H9 (cell line): ENCODE results near the gene LITAFD. TPM values are rescaled to one million over a fixed set of nuclear protein-coding genes. Genes with fewer than 3 reads are reported as not detected.

Experiments used
- DNase-seq: peaks from one replicate; pipeline ENCODE4 v3.0.0-alpha.2; 2017
- H2AFZ ChIP-seq: one replicate; pipeline ENCODE4 v1.6.1; 2013; ENCODE audit warnings: mild to moderate bottlenecking, low read length, control low read depth, moderate library complexity
- H2AK5ac ChIP-seq: 2 replicates; pipeline ENCODE4 v1.6.1; 2013; ENCODE audit warnings: low read length, control low read depth, mixed read lengths; ENCODE audit not compliant: insufficient read length
- H2BK120ac ChIP-seq: one replicate; pipeline ENCODE4 v1.6.1; 2013; ENCODE audit warnings: low read depth, mild to moderate bottlenecking, low read length, control low read depth, inconsistent platforms; ENCODE audit not compliant: poor library complexity, severe bottlenecking
- H2BK12ac ChIP-seq: 2 replicates; pipeline ENCODE4 v1.6.1; 2013; ENCODE audit warnings: low read length, control low read depth, mixed read lengths, low read depth; ENCODE audit not compliant: insufficient read length
- H2BK15ac ChIP-seq: 2 replicates; pipeline ENCODE4 v1.6.1; 2013; ENCODE audit warnings: low read depth, low read length, control low read depth
- H2BK20ac ChIP-seq: one replicate; pipeline ENCODE4 v1.6.1; 2013; ENCODE audit warnings: low read depth, mild to moderate bottlenecking, low read length, control low read depth, inconsistent platforms; ENCODE audit not compliant: poor library complexity, severe bottlenecking
- H2BK5ac ChIP-seq: 2 replicates; pipeline ENCODE4 v1.6.1; 2013; ENCODE audit warnings: low read length, control low read depth, mixed read lengths; ENCODE audit not compliant: insufficient read length
- H3K14ac ChIP-seq: 2 replicates; pipeline ENCODE4 v1.6.1; 2013; ENCODE audit warnings: low read length, control low read depth; ENCODE audit not compliant: insufficient read depth
- H3K18ac ChIP-seq: 2 replicates; pipeline ENCODE4 v1.6.1; 2013; ENCODE audit warnings: low read depth, mild to moderate bottlenecking, mixed read lengths, low read length, control low read depth; ENCODE audit not compliant: insufficient read length
- H3K23ac ChIP-seq: 2 replicates; pipeline ENCODE4 v1.6.1; 2013; ENCODE audit warnings: low read length, control low read depth, mixed read lengths, low read depth; ENCODE audit not compliant: insufficient read length
- H3K23me2 ChIP-seq: 2 replicates; pipeline ENCODE4 v1.6.1; 2013; ENCODE audit warnings: low read depth, mild to moderate bottlenecking, mixed read lengths, low read length, control low read depth; ENCODE audit not compliant: insufficient read length, poor library complexity, severe bottlenecking
- H3K27ac ChIP-seq: 2 replicates; pipeline ENCODE4 v1.5.1; 2013; ENCODE audit warnings: low read length, control low read depth, mixed read lengths, low read depth; ENCODE audit not compliant: insufficient read length
- H3K27me3 ChIP-seq: 2 replicates; pipeline ENCODE4 v1.6.1; 2013; ENCODE audit warnings: low read length, control low read depth, inconsistent platforms; ENCODE audit not compliant: insufficient read depth
- H3K4ac ChIP-seq: 2 replicates; pipeline ENCODE4 v1.6.1; 2013; ENCODE audit warnings: low read depth, mild to moderate bottlenecking, control low read depth, inconsistent platforms, low read length, moderate library complexity
- H3K4me1 ChIP-seq: 2 replicates; pipeline ENCODE4 v1.6.1; 2013; ENCODE audit warnings: low read length, control low read depth, inconsistent platforms; ENCODE audit not compliant: insufficient read depth
- H3K4me2 ChIP-seq: 2 replicates; pipeline ENCODE4 v1.6.1; 2013; ENCODE audit warnings: low read length, control low read depth, mixed read lengths; ENCODE audit not compliant: insufficient read length, insufficient read depth
- H3K56ac ChIP-seq: 2 replicates; pipeline ENCODE4 v1.6.1; 2013; ENCODE audit warnings: low read depth, mild to moderate bottlenecking, mixed read lengths, low read length, control low read depth; ENCODE audit not compliant: insufficient read length
- H3K79me1 ChIP-seq: 2 replicates; pipeline ENCODE4 v1.6.1; 2013; ENCODE audit warnings: low read depth, mild to moderate bottlenecking, moderate library complexity, low read length, control low read depth, inconsistent platforms; ENCODE audit not compliant: insufficient read depth, poor library complexity, severe bottlenecking
- H3K79me2 ChIP-seq: 2 replicates; pipeline ENCODE4 v1.6.1; 2013; ENCODE audit warnings: low read length, control low read depth, inconsistent platforms; ENCODE audit not compliant: insufficient read depth
- H3K9ac ChIP-seq: 2 replicates; pipeline ENCODE4 v1.6.1; 2013; ENCODE audit warnings: low read length, control low read depth, mixed read lengths; ENCODE audit not compliant: insufficient read length; ENCODE audit errors: extremely low read depth
- H3K9me3 ChIP-seq: one replicate; pipeline ENCODE4 v1.6.1; 2013; ENCODE audit warnings: low read depth, low read length, inconsistent platforms; ENCODE audit not compliant: control insufficient read depth
- H3T11ph ChIP-seq: one replicate; pipeline ENCODE4 v1.6.1; 2013; ENCODE audit warnings: mild to moderate bottlenecking, low read length, control low read depth, inconsistent platforms
- H4K20me1 ChIP-seq: one replicate; pipeline ENCODE4 v1.6.1; 2013; ENCODE audit not compliant: control insufficient read depth, insufficient read length, insufficient read depth
- H4K5ac ChIP-seq: 2 replicates; pipeline ENCODE4 v1.6.1; 2013; ENCODE audit warnings: low read depth, mild to moderate bottlenecking, mixed read lengths, low read length, control low read depth; ENCODE audit not compliant: insufficient read length
- H4K8ac ChIP-seq: replicated peaks from 2 replicates; pipeline ENCODE4 v1.6.1; 2013; ENCODE audit warnings: low read length, control low read depth, mixed read lengths, low read depth; ENCODE audit not compliant: insufficient read length
- H4K91ac ChIP-seq: 2 replicates; pipeline ENCODE4 v1.6.1; 2013; ENCODE audit warnings: low read depth, mild to moderate bottlenecking, moderate library complexity, mixed read lengths, low read length, control low read depth; ENCODE audit not compliant: insufficient read length
- H3K27ac Mint-ChIP-seq, 3 experiments: 2 replicates in 2 of 3; 3 replicates in 1 of 3; pipeline ENCODE4 v1.8.0; 2020 to 2021; ENCODE audit warnings: mixed read lengths in 3 of 3, mild to moderate bottlenecking in 1 of 3, moderate library complexity in 1 of 3
- H3K27me3 Mint-ChIP-seq: 2 replicates; pipeline ENCODE4 v1.8.0; 2021; ENCODE audit warnings: low read depth, mild to moderate bottlenecking, moderate library complexity, mixed read lengths
- H3K36me3 Mint-ChIP-seq, 3 experiments: 2 replicates in 2 of 3; 3 replicates in 1 of 3; pipeline ENCODE4 v1.8.0; 2020 to 2021; ENCODE audit warnings: low read depth in 3 of 3, mixed read lengths in 3 of 3; ENCODE audit not compliant: insufficient read depth in 1 of 3
- H3K4me1 Mint-ChIP-seq, 2 experiments: 2 replicates each; pipeline ENCODE4 v1.8.0; 2020; ENCODE audit warnings: mixed read lengths in 2 of 2
- H3K4me3 Mint-ChIP-seq, 2 experiments: 2 replicates in 1 of 2; 3 replicates in 1 of 2; pipeline ENCODE4 v1.8.0; 2020 to 2021; ENCODE audit warnings: mild to moderate bottlenecking in 2 of 2, mixed read lengths in 2 of 2, moderate library complexity in 1 of 2
- H3K9me3 Mint-ChIP-seq, 2 experiments: 2 replicates in 1 of 2; 3 replicates in 1 of 2; pipeline ENCODE4 v1.8.0; 2020; ENCODE audit warnings: mild to moderate bottlenecking in 2 of 2, mixed read lengths in 2 of 2, moderate library complexity in 1 of 2
- CTCF ChIP-seq: fragments of 200-600 bp; sonication (generic); conservative IDR thresholded peaks from 3 replicates; pipeline ENCODE4 v1.8.0; 2021; ENCODE audit warnings: antibody characterized with exemption, mild to moderate bottlenecking
- WGBS: extraction: QIAGEN DNeasy Blood & Tissue Kit; methylation state at CpG from one replicate; pipeline ENCODE4 v1.1.7; 2013; ENCODE audit warnings: missing lambda C conversion rate, low lambda C conversion rate, mixed read lengths; ENCODE audit not compliant: insufficient read length; ENCODE audit errors: extremely low coverage; 5-methylcytosine and 5-hydroxymethylcytosine counted together
- total RNA-seq: library from RNA; stranded (reverse); gene quantifications from 2 replicates; pipeline ENCODE4 v1.2.1, GENCODE V29; 2021

Gene LITAFD
- total RNA-seq, 1 experiment from 2014 or later, result not detected

- no peak overlapping the region for H2BK5ac ChIP-seq
- no peak for DNase-seq
- H3K9ac ChIP-seq, result no peak overlapping the region
- Mint-ChIP-seq H3K4me1 (no peaks in the 10 kb centered on the region; a peak in 2 of 4 replicates), H3K27me3 (no peaks in the 10 kb centered on the region), H3K4me3 (no peak overlapping the region), H3K9me3 (no peaks in the 10 kb centered on the region), H3K27ac (no peak overlapping the region), H3K36me3 (peaks cover 55 to 85% (median 73%) of the 10 kb centered on the region in 3 experiments)
- H3K4me1 ChIP-seq, result no peaks in the 10 kb centered on the region
- H3K27me3 ChIP-seq, result no peaks in the 10 kb centered on the region
- no peak overlapping the region for H3K18ac ChIP-seq
- H3T11ph ChIP-seq, result no peak overlapping the region
- H4K91ac ChIP-seq, result no peak overlapping the region
- H3K23me2 ChIP-seq, result no peaks in the 10 kb centered on the region
- H2BK20ac ChIP-seq, result no peak overlapping the region
- no peak overlapping the region for H3K14ac ChIP-seq
- H3K79me2 ChIP-seq, result peaks cover 5% of the 10 kb centered on the region; the same call in 1 of the 2 replicates
- H2AFZ ChIP-seq, result no peak overlapping the region
- no peak overlapping the region for H3K27ac ChIP-seq
- no peak overlapping the region for H3K4ac ChIP-seq
- no peak overlapping the region for H4K5ac ChIP-seq
- H3K79me1 ChIP-seq, result no peaks in the 10 kb centered on the region
- no peak overlapping the region for H3K56ac ChIP-seq
- H2BK120ac ChIP-seq, result no peak overlapping the region
- no peak overlapping the region for H3K4me2 ChIP-seq
- no peak overlapping the region for H3K23ac ChIP-seq
- H4K8ac ChIP-seq, result no peak overlapping the region
- no peak for TF ChIP-seq CTCF
- H2BK15ac ChIP-seq, result no peak overlapping the region
- H2BK12ac ChIP-seq, result no peak overlapping the region
- no CpG with 5 or more reads among the region's 10 CpGs for WGBS
- H4K20me1 ChIP-seq, result no peaks in the 10 kb centered on the region
- H3K9me3 ChIP-seq, result no peaks in the 10 kb centered on the region
- no peak overlapping the region for H2AK5ac ChIP-seq
Measured at GRCh38 chr16:8921347-8921984, 39.3 kb downstream of the LITAFD start.
